Esophagus squamous epithelium (tissue), 5 donors: ENCODE data around the gene SMPX. TPM values are rescaled to one million over a fixed set of nuclear protein-coding genes. Genes with fewer than 3 reads are reported as not detected.

Experiments
- DNase-seq: peaks from one replicate; lab custom pipeline; 2025; lab: John Stamatoyannopoulos, UW
- H3K27ac ChIP-seq, 4 donors: fragments of 200-600 bp; sonication (generic); one replicate each; pipeline ENCODE4 v1.5.1; 2016 to 2019; ENCODE audit warnings: mild to moderate bottlenecking in 1 of 4
- H3K27me3 ChIP-seq, 4 donors: fragments of 200-600 bp; sonication (generic); 1 replicate in 3 of 4; 2 replicates in 1 of 4; pipeline versions ENCODE4 v1.5.1 to v1.6.0; 2017 to 2021; ENCODE audit warnings: antibody characterized with exemption in 1 of 4
- H3K36me3 ChIP-seq, 3 donors: fragments of 200-600 bp; sonication (generic); one replicate each; pipeline ENCODE4 v1.5.1; 2016 to 2019
- H3K4me1 ChIP-seq, 3 donors: fragments of 200-600 bp; sonication (generic); one replicate each; pipeline ENCODE4 v1.5.1; 2017 to 2019
- H3K4me3 ChIP-seq, 4 donors: fragments of 200-600 bp; sonication (generic); 1 replicate in 3 of 4; 2 replicates in 1 of 4; pipeline ENCODE4 v1.5.1; 2016 to 2019; ENCODE audit warnings: mild to moderate bottlenecking in 2 of 4, moderate library complexity in 1 of 4
- H3K9me3 ChIP-seq, 3 donors: fragments of 200-600 bp; sonication (generic); one replicate each; pipeline ENCODE4 v1.5.1; 2016 to 2019
- POLR2A ChIP-seq, 4 donors: fragments of 450-650 bp; IDR thresholded peaks; one replicate each; pipeline ENCODE4 v1.6.1; 2017; ENCODE audit warnings: antibody characterized with exemption in 4 of 4, mild to moderate bottlenecking in 4 of 4, moderate library complexity in 3 of 4
- WGBS, 2 donors: methylation state at CpG; one replicate each; pipeline ENCODE4 v1.1.5; 2018; 5-methylcytosine and 5-hydroxymethylcytosine counted together
- intact Hi-C: fragments of 100-400 bp; cut with DNase I; formaldehyde crosslinking; loops from one replicate; pipeline ENCODE4 v1.15.0; 2022
- total RNA-seq, 4 donors: library from RNA; depleted of rRNA; stranded (reverse); fragments of >200 nt; gene quantifications; one replicate each; pipeline ENCODE4 v1.1.0, GENCODE V29; 2016
- TF ChIP-seq, protein P1 (sequence below), 6 experiments: fragments of 450-650 bp in 4 of 6; fragments of 200-600 bp in 2 of 6; sonication (generic) in 2 of 6; IDR thresholded peaks; one replicate each; pipeline ENCODE4 v1.5.1; 2016 to 2019; ENCODE audit warnings: antibody characterized with exemption in 6 of 6, mild to moderate bottlenecking in 4 of 6, moderate library complexity in 4 of 6
- donor health status: DM: yes; HTN: yes; CAD: no.

SMPX gene
- total RNA-seq, result not detected

DNA sequence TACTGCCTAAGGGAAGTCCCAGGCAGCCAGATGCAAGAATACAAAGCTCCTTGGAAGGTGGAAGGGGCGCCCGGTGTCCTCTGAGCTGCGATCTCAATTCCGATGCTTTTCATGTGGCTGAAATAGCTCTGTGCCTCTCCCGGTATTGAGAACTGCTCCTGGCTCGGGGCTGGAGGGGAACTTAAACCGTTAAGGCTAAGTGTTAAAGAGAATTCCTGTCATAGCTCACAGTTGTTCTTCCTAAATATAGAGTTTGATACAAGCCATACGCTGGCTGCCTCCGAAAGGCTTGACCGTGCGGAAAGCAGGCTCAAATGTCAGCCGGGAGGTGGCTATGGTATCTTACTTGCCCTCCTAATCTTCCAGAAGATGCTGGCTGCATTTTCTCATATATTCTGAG lies at the start of gene SMPX:
Gene SMPX, minus strand, starts transcription at position 157 of the 400 bp plus-strand sequence. CDS start 3,826 bp downstream, outside the sequence.
- 75% methylated on average over 10 of the region's 12 CpGs; no CpG with 5 or more reads in 1 of the 2 donors for WGBS, 2 donors
- no peak for DNase-seq
- intact Hi-C loops, result no loop called here
- Histone ChIP-seq H3K4me3 (no peak within 1 kb of the TSS), H3K36me3 (no peaks in the 10 kb centered on the region), H3K4me1 (no peaks in the 10 kb centered on the region), H3K9me3 (no peaks in the 10 kb centered on the region), H3K27me3 (no peaks in the 10 kb centered on the region), H3K27ac (no peak within 1 kb of the TSS)
- TF ChIP-seq, protein P1, sequence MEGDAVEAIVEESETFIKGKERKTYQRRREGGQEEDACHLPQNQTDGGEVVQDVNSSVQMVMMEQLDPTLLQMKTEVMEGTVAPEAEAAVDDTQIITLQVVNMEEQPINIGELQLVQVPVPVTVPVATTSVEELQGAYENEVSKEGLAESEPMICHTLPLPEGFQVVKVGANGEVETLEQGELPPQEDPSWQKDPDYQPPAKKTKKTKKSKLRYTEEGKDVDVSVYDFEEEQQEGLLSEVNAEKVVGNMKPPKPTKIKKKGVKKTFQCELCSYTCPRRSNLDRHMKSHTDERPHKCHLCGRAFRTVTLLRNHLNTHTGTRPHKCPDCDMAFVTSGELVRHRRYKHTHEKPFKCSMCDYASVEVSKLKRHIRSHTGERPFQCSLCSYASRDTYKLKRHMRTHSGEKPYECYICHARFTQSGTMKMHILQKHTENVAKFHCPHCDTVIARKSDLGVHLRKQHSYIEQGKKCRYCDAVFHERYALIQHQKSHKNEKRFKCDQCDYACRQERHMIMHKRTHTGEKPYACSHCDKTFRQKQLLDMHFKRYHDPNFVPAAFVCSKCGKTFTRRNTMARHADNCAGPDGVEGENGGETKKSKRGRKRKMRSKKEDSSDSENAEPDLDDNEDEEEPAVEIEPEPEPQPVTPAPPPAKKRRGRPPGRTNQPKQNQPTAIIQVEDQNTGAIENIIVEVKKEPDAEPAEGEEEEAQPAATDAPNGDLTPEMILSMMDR (IDR thresholded peaks at IDR 0.05), result no peak
- no peak for TF ChIP-seq POLR2A (IDR thresholded peaks at IDR 0.05)

DNA sequence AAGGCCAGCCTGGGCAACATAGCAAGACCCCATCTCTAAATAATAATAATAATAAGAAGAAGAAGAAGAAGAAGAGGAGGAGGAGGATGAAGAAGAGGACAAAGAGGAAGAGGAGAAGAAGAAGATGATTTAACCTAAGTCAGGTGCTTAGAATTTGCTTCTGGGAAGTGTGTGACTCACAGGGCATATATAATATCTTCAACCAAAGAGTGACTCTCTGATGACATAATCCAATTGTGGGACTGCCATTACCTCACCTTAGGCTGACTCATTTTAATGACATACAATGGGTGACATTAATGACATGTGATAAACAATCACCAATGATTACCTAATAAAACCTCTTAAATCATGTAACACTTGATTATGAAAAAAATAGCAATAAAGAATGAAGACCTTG lies 48.8 kb upstream of the SMPX start:
- Histone ChIP-seq H3K36me3 (no peaks in the 10 kb centered on the region), H3K27me3 (no peaks in the 10 kb centered on the region), H3K4me3 (no peak overlapping the region), H3K27ac (no peak overlapping the region), H3K9me3 (no peaks in the 10 kb centered on the region), H3K4me1 (no peaks in the 10 kb centered on the region)
- intact Hi-C loops, result no loop called here
- no peak for TF ChIP-seq POLR2A (IDR thresholded peaks at IDR 0.05)
- TF ChIP-seq, protein P1 (IDR thresholded peaks at IDR 0.05), result no peak
- no peak for DNase-seq

DNA sequence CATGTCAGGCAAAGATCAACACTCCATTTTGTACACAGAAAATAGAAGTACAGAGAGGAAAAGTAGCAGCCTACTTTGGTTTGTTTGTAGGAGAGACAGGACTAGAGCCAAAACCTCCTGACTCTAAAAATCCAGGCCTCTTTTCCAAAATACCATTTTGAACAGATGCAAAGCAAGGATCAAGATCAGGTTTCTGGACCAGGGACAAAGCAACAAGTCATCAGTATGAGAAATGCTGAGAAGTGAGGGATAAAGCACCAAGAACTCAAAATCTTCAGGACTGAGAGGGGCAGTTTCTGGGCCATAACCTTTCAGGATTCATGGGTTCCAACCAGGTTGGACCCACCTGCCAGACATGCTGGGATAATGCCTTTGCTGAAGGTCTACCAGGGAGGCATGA lies 44.9 kb upstream of the SMPX start:
- DNase-seq, result no peak
- Histone ChIP-seq H3K4me1 (no peaks in the 10 kb centered on the region), H3K4me3 (no peak overlapping the region), H3K27me3 (no peaks in the 10 kb centered on the region), H3K9me3 (no peaks in the 10 kb centered on the region), H3K36me3 (no peaks in the 10 kb centered on the region), H3K27ac (no peak overlapping the region)
- intact Hi-C loops, result no loop called here
- no peak for TF ChIP-seq POLR2A (IDR thresholded peaks at IDR 0.05)
- TF ChIP-seq, protein P1 (IDR thresholded peaks at IDR 0.05), result no peak

DNA sequence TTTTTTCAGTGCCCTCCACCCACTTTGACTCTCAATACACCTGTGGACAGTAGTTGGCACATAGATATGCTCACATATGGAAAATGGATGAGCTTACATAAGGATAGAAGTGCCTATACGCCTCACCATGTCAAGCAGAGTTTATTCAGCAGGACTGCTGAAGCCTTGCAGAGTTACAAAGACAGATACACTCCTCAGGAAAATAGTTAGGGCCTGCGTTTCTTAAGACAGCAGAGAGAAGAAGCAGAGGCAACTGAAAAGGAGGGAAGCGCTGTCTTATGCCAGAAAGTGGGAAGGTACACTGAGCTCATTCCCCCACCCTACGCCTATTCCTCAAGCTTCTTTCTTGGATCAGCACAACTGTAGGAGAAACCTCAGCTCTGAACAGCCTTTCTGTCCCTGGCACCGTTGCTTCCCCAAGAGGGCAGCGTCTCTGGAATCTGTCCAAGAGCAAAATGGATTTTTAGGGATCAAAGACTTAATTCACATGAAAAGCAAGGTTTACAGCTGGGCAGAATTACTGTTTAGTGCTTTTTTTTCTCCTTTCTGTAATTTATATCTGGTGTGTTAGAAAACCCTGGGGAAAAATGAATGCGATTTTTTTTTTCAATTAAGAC lies 44.2 kb upstream of the SMPX start:
- Histone ChIP-seq H3K9me3 (no peaks in the 10 kb centered on the region), H3K4me3 (no peak overlapping the region), H3K36me3 (no peaks in the 10 kb centered on the region), H3K27ac (no peak overlapping the region), H3K27me3 (no peaks in the 10 kb centered on the region), H3K4me1 (no peaks in the 10 kb centered on the region)
- no peak for TF ChIP-seq POLR2A (IDR thresholded peaks at IDR 0.05)
- TF ChIP-seq, protein P1 (IDR thresholded peaks at IDR 0.05), result no peak
- intact Hi-C loops, result no loop called here
- DNase-seq, result no peak
- WGBS, 2 donors, result 49 to 67% methylated on average over 4 to 7 of the region's 7 CpGs

DNA sequence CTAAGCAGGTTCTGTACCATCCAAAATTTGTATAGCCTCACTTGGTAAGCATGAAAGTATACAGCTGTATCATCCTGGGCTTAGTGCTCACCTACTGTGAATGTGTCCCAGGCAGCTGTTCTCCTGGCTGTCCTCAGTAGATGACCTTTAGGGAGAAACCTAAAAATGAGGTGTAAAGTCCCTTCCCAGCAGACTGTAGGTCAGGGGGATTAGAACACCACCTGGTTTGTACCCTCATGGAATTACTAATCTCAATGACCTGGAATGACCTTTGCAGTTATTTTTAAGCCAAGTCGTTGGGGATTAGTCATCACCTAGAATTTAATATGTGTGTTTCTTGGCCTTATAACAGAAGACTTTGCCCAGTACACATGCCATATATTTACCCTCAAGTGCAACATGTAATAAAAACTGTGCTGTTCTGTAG lies 42.4 kb upstream of the SMPX start:
- H3K4me1 ChIP-seq, result no peaks in the 10 kb centered on the region
- H3K27me3 ChIP-seq, result no peaks in the 10 kb centered on the region
- no peaks in the 10 kb centered on the region for H3K36me3 ChIP-seq
- H3K27ac ChIP-seq, result no peak overlapping the region
- TF ChIP-seq POLR2A (IDR thresholded peaks at IDR 0.05), result no peak
- TF ChIP-seq, protein P1 (IDR thresholded peaks at IDR 0.05), result no peak
- H3K9me3 ChIP-seq, result no peaks in the 10 kb centered on the region
- no peak overlapping the region for H3K4me3 ChIP-seq
- intact Hi-C loops, result no loop called here
- no peak for DNase-seq
- WGBS, 2 donors, result 13 to 17% methylated on average over 1 of the region's 1 CpG
